Stomach (tissue), 4 donors: Measurements from ENCODE around the gene ANKRD33B.

Source experiments
- EP300 ChIP-seq: sonication (generic); formaldehyde crosslinking; IDR thresholded peaks from one replicate; pipeline ENCODE4 v1.6.1; 2017; ENCODE audit warnings: antibody characterized with exemption
- POLR2A ChIP-seq, 4 donors: fragments of 450-650 bp; IDR thresholded peaks; one replicate each; pipeline ENCODE4 v1.6.1; 2016; ENCODE audit warnings: antibody characterized with exemption in 4 of 4, control low read depth in 2 of 4, mild to moderate bottlenecking in 1 of 4, moderate library complexity in 1 of 4
- POLR2AphosphoS5 ChIP-seq, 3 donors: sonication (generic); formaldehyde crosslinking; IDR thresholded peaks; one replicate each; pipeline ENCODE4 v1.6.1; 2016; ENCODE audit warnings: antibody characterized with exemption in 3 of 3
- TF ChIP-seq, protein P1 (sequence below), 7 experiments: fragments of 450-650 bp in 4 of 7; fragments of 200-600 bp in 3 of 7; sonication (generic) in 3 of 7; IDR thresholded peaks; one replicate each; pipeline ENCODE4 v1.5.1; 2016 to 2019; ENCODE audit warnings: antibody characterized with exemption in 7 of 7, control low read depth in 2 of 7, mild to moderate bottlenecking in 1 of 7

DNA sequence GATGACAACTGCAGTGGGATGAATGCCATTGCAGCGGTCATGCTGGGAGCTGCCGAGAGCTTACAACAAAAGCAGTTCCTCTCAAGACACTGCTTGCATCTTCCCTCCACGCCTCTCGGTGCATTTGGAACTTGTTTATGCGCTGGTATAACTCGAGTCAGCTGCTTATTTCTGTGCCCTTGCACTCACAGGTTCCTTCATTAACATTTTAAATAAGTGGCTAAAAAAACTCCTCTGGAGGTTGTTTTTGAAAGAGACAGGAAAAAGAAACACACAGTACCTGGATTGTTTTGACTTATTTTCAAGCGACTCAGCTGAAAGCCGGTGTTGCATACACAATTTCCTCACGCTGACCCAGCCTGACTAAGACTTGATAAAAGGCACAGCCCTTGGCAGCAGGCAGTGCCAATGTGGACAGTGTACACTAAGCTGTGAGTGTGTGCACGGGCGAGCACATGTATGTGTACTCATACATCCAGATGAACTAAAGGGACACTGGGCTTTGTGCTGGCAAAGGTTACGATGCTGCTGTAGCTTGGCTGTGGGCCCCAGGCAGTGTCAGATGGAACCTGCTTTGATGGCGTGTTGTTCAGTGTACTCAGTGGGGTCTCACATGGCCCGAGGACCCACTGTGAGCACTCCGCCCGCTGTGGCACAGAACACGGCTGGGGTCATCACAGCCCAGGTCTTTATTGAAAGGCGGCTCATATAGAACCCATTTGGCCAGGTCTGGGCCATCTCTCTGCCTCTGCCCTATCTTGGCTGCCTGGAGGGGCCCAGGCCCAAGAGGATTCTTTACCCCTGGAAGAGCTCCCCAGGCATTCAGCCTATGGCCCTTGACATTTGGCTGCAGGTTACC lies 92.3 kb downstream of the ANKRD33B start:
- TF ChIP-seq, protein P1, sequence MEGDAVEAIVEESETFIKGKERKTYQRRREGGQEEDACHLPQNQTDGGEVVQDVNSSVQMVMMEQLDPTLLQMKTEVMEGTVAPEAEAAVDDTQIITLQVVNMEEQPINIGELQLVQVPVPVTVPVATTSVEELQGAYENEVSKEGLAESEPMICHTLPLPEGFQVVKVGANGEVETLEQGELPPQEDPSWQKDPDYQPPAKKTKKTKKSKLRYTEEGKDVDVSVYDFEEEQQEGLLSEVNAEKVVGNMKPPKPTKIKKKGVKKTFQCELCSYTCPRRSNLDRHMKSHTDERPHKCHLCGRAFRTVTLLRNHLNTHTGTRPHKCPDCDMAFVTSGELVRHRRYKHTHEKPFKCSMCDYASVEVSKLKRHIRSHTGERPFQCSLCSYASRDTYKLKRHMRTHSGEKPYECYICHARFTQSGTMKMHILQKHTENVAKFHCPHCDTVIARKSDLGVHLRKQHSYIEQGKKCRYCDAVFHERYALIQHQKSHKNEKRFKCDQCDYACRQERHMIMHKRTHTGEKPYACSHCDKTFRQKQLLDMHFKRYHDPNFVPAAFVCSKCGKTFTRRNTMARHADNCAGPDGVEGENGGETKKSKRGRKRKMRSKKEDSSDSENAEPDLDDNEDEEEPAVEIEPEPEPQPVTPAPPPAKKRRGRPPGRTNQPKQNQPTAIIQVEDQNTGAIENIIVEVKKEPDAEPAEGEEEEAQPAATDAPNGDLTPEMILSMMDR (IDR thresholded peaks at IDR 0.05): no peak
- no peak for TF ChIP-seq POLR2AphosphoS5 (IDR thresholded peaks at IDR 0.05)
- TF ChIP-seq POLR2A (IDR thresholded peaks at IDR 0.05): no peak
- TF ChIP-seq EP300: no peak
